BLaER1 treated with 17β-estradiol and CSF1 and Interleukin-3, amounts not matched to agents 10 nM and 100 nM (cell line): ENCODE results near the gene IGSF21.

Experiments
- H3K27ac ChIP-seq, 11 experiments: shearing (Covaris generic); formaldehyde crosslinking; 2 replicates each; pipeline ENCODE4 v1.8.1; 2022
- H3K27me3 ChIP-seq, 11 experiments: shearing (Covaris generic); formaldehyde crosslinking; 2 replicates each; pipeline ENCODE4 v1.8.1; 2022
- H3K36me3 ChIP-seq, 11 experiments: shearing (Covaris generic); formaldehyde crosslinking; 2 replicates each; pipeline ENCODE4 v1.8.1; 2022
- H3K4me1 ChIP-seq, 10 experiments: shearing (Covaris generic); formaldehyde crosslinking; 2 replicates each; pipeline ENCODE4 v1.8.1; 2022
- H3K4me2 ChIP-seq, 11 experiments: shearing (Covaris generic); formaldehyde crosslinking; 2 replicates each; pipeline ENCODE4 v1.8.1; 2022
- H3K4me3 ChIP-seq, 10 experiments: shearing (Covaris generic); formaldehyde crosslinking; 2 replicates each; pipeline ENCODE4 v1.8.1; 2022
- H3K9ac ChIP-seq, 11 experiments: shearing (Covaris generic); formaldehyde crosslinking; 2 replicates each; pipeline ENCODE4 v1.8.1; 2022
- H3K9me3 ChIP-seq, 11 experiments: shearing (Covaris generic); formaldehyde crosslinking; replicated peaks in 1 of 11; 2 replicates each; pipeline ENCODE4 v1.8.1; 2022
- H4K20me1 ChIP-seq, 11 experiments: shearing (Covaris generic); formaldehyde crosslinking; 2 replicates each; pipeline ENCODE4 v1.8.1; 2022
- Cebpa-rat ChIP-seq, 11 experiments: shearing (Covaris generic); IDR thresholded peaks; 2 replicates each; pipeline ENCODE4 v1.8.1; 2022

IGSF21 gene

GRCh38 chr1:18347559-18347958, 240.0 kb downstream of the IGSF21 start:
- Histone ChIP-seq H3K4me1 (peaks cover 4 to 50% (median 17%) of the 10 kb centered on the region in 10 experiments; a peak in 18 of 20 replicates), H4K20me1 (peaks cover 0 to 3% (median 0%) of the 10 kb centered on the region in 11 experiments; a peak in 1 of 22 replicates), H3K4me2 (peak overlapping the region in 8 of 11 experiments; percentile 14 to 36 (median 26); a peak in 7 of 22 replicates), H3K9me3 (no peaks in the 10 kb centered on the region), H3K36me3 (no peaks in the 10 kb centered on the region), H3K27me3 (no peaks in the 10 kb centered on the region; a peak in 2 of 22 replicates), H3K4me3 (no peak overlapping the region), H3K9ac (no peak overlapping the region), H3K27ac (no peak overlapping the region)
- TF ChIP-seq Cebpa-rat (IDR thresholded peaks at IDR 0.05): no peak

GRCh38 chr1:18348354-18348753, 240.8 kb downstream of the IGSF21 start:
- no peaks in the 10 kb centered on the region; a peak in 2 of 22 replicates for H3K27me3 ChIP-seq
- H3K4me3 ChIP-seq: no peak overlapping the region
- peaks cover 0 to 58% (median 19%) of the 10 kb centered on the region in 10 experiments; a peak in 13 of 20 replicates for H3K4me1 ChIP-seq
- H4K20me1 ChIP-seq: peaks cover 0 to 3% (median 0%) of the 10 kb centered on the region in 11 experiments; a peak in 1 of 22 replicates
- H3K36me3 ChIP-seq: no peaks in the 10 kb centered on the region
- TF ChIP-seq Cebpa-rat (IDR thresholded peaks at IDR 0.05): no peak
- peak overlapping the region in 3 of 11 experiments; percentile 14 to 36 (median 22); a peak in 2 of 22 replicates for H3K4me2 ChIP-seq
- peak overlapping the region in 1 of 11 experiments; percentile 37; a peak in 1 of 22 replicates for H3K9ac ChIP-seq
- H3K9me3 ChIP-seq: no peaks in the 10 kb centered on the region
- no peak overlapping the region for H3K27ac ChIP-seq

GRCh38 chr1:18350747-18351146, 243.1 kb downstream of the IGSF21 start:
- H3K9me3 ChIP-seq: no peaks in the 10 kb centered on the region
- no peak overlapping the region for H3K9ac ChIP-seq
- peaks cover 0 to 52% (median 19%) of the 10 kb centered on the region in 10 experiments; a peak in 13 of 20 replicates for H3K4me1 ChIP-seq
- H3K36me3 ChIP-seq: no peaks in the 10 kb centered on the region
- H3K27me3 ChIP-seq: no peaks in the 10 kb centered on the region; a peak in 1 of 22 replicates
- H3K27ac ChIP-seq: no peak overlapping the region
- H3K4me3 ChIP-seq: no peak overlapping the region
- peak overlapping the region in 6 of 11 experiments; percentile 2 to 45 (median 32); a peak in 6 of 22 replicates for H3K4me2 ChIP-seq
- peaks cover 0 to 3% (median 0%) of the 10 kb centered on the region in 11 experiments; a peak in 1 of 22 replicates for H4K20me1 ChIP-seq
- no peak for TF ChIP-seq Cebpa-rat (IDR thresholded peaks at IDR 0.05)

- no peaks in the 10 kb centered on the region for H3K9me3 ChIP-seq
- H3K4me1 ChIP-seq: peaks cover 0 to 44% (median 19%) of the 10 kb centered on the region in 10 experiments; a peak in 13 of 20 replicates
- H4K20me1 ChIP-seq: peaks cover 0 to 3% (median 0%) of the 10 kb centered on the region in 11 experiments; a peak in 1 of 22 replicates
- TF ChIP-seq Cebpa-rat (IDR thresholded peaks at IDR 0.05): no peak
- H3K36me3 ChIP-seq: no peaks in the 10 kb centered on the region
- no peak overlapping the region for H3K4me3 ChIP-seq
- peak overlapping the region in 2 of 11 experiments; percentile 2 to 17; a peak in 1 of 22 replicates for H3K4me2 ChIP-seq
- H3K27ac ChIP-seq: no peak overlapping the region
- H3K9ac ChIP-seq: no peak overlapping the region
- H3K27me3 ChIP-seq: no peaks in the 10 kb centered on the region; a peak in 1 of 22 replicates
Observed at GRCh38 chr1:18351735-18352134, 244.1 kb downstream of the IGSF21 start.

GRCh38 chr1:18352636-18353265, 245.2 kb downstream of the IGSF21 start:
- H3K9ac ChIP-seq: no peak overlapping the region
- peak overlapping the region in 4 of 11 experiments; percentile 3 to 23 (median 15); a peak in 4 of 22 replicates for H3K4me2 ChIP-seq
- no peaks in the 10 kb centered on the region for H3K36me3 ChIP-seq
- no peak for TF ChIP-seq Cebpa-rat (IDR thresholded peaks at IDR 0.05)
- no peaks in the 10 kb centered on the region; a peak in 1 of 22 replicates for H3K27me3 ChIP-seq
- no peak overlapping the region for H3K27ac ChIP-seq
- H3K9me3 ChIP-seq: no peaks in the 10 kb centered on the region
- H3K4me1 ChIP-seq: peaks cover 0 to 37% (median 13%) of the 10 kb centered on the region in 10 experiments; a peak in 13 of 20 replicates
- H3K4me3 ChIP-seq: no peak overlapping the region
- peaks cover 0 to 3% (median 0%) of the 10 kb centered on the region in 11 experiments; a peak in 1 of 22 replicates for H4K20me1 ChIP-seq

- no peaks in the 10 kb centered on the region for H3K9me3 ChIP-seq
- H3K27me3 ChIP-seq: no peaks in the 10 kb centered on the region; a peak in 1 of 22 replicates
- no peak overlapping the region for H3K9ac ChIP-seq
- H3K27ac ChIP-seq: no peak overlapping the region
- peaks cover 0 to 30% (median 10%) of the 10 kb centered on the region in 10 experiments; a peak in 11 of 20 replicates for H3K4me1 ChIP-seq
- H3K4me2 ChIP-seq: no peak overlapping the region
- no peak overlapping the region for H3K4me3 ChIP-seq
- H3K36me3 ChIP-seq: no peaks in the 10 kb centered on the region
- no peak for TF ChIP-seq Cebpa-rat (IDR thresholded peaks at IDR 0.05)
- 0 out of 22 replicates have a peak, but pooled peaks cover 0 to 3% (median 0%) of the 10 kb centered on the region in 11 experiments for H4K20me1 ChIP-seq
Observed at GRCh38 chr1:18353528-18353927, 245.9 kb downstream of the IGSF21 start.

GRCh38 chr1:18353992-18354391, 246.4 kb downstream of the IGSF21 start:
- no peak for TF ChIP-seq Cebpa-rat (IDR thresholded peaks at IDR 0.05)
- Histone ChIP-seq H3K27ac (no peak overlapping the region), H3K4me1 (peaks cover 0 to 27% (median 10%) of the 10 kb centered on the region in 10 experiments; a peak in 11 of 20 replicates), H3K4me3 (no peak overlapping the region), H3K9ac (no peak overlapping the region), H3K27me3 (no peaks in the 10 kb centered on the region; a peak in 1 of 22 replicates), H3K9me3 (no peaks in the 10 kb centered on the region), H3K4me2 (no peak overlapping the region), H3K36me3 (no peaks in the 10 kb centered on the region), H4K20me1 (0 out of 22 replicates have a peak, but pooled peaks cover 0 to 3% (median 0%) of the 10 kb centered on the region in 11 experiments)

GRCh38 chr1:18354612-18355011, 247.0 kb downstream of the IGSF21 start:
- peaks cover 0 to 27% (median 10%) of the 10 kb centered on the region in 10 experiments; a peak in 11 of 20 replicates for H3K4me1 ChIP-seq
- no peaks in the 10 kb centered on the region for H3K9me3 ChIP-seq
- no peak overlapping the region for H3K9ac ChIP-seq
- no peak for TF ChIP-seq Cebpa-rat (IDR thresholded peaks at IDR 0.05)
- H3K27ac ChIP-seq: no peak overlapping the region
- no peaks in the 10 kb centered on the region; a peak in 1 of 22 replicates for H3K27me3 ChIP-seq
- no peaks in the 10 kb centered on the region for H3K36me3 ChIP-seq
- H3K4me2 ChIP-seq: no peak overlapping the region
- no peak overlapping the region for H3K4me3 ChIP-seq
- H4K20me1 ChIP-seq: no peaks in the 10 kb centered on the region

- Histone ChIP-seq H3K9me3 (no peaks in the 10 kb centered on the region), H3K4me2 (no peak overlapping the region), H3K27me3 (no peaks in the 10 kb centered on the region), H3K4me3 (no peak overlapping the region), H4K20me1 (no peaks in the 10 kb centered on the region), H3K9ac (no peak overlapping the region), H3K36me3 (no peaks in the 10 kb centered on the region), H3K4me1 (peaks cover 0 to 14% (median 3%) of the 10 kb centered on the region in 10 experiments; a peak in 8 of 20 replicates), H3K27ac (no peak overlapping the region)
- no peak for TF ChIP-seq Cebpa-rat (IDR thresholded peaks at IDR 0.05)
Observed at GRCh38 chr1:18357622-18358230, 250.1 kb downstream of the IGSF21 start.
